Prostate gland (tissue), 2 donors: ENCODE data around the gene AADACL3. TPM values are rescaled to one million over a fixed set of nuclear protein-coding genes. Genes with fewer than 3 reads are reported as not detected.

Experiments used
- DNase-seq: peaks from one replicate; pipeline ENCODE4 v3.0.0-alpha.2; 2019; ENCODE audit warnings: low spot score
- H3K27ac ChIP-seq, 2 donors: fragments of 200-600 bp; sonication (generic); 2 replicates each; pipeline ENCODE4 v1.5.1; 2017 to 2019
- H3K27me3 ChIP-seq: fragments of 200-600 bp; sonication (generic); replicated peaks from 2 replicates; pipeline ENCODE4 v1.5.1; 2019; ENCODE audit not compliant: insufficient read depth
- H3K36me3 ChIP-seq, 2 donors: fragments of 200-600 bp; sonication (generic); 1 replicate in 1 of 2; 2 replicates in 1 of 2; pipeline versions ENCODE4 v1.5.1 to v1.8.1; 2017 to 2019
- H3K4me1 ChIP-seq: fragments of 200-600 bp; sonication (generic); replicated peaks from 2 replicates; pipeline ENCODE4 v1.5.1; 2019
- H3K4me3 ChIP-seq, 2 donors: fragments of 200-600 bp; sonication (generic); 2 replicates each; pipeline ENCODE4 v1.5.1; 2017 to 2019
- H3K9me3 ChIP-seq: fragments of 200-600 bp; sonication (generic); 2 replicates; pipeline ENCODE4 v1.5.1; 2017
- POLR2A ChIP-seq: fragments of 450-650 bp; IDR thresholded peaks from one replicate; pipeline ENCODE4 v1.6.1; 2016; ENCODE audit warnings: antibody characterized with exemption, mild to moderate bottlenecking
- POLR2AphosphoS5 ChIP-seq: sonication (generic); formaldehyde crosslinking; IDR thresholded peaks from one replicate; pipeline ENCODE4 v1.6.1; 2017; ENCODE audit warnings: antibody characterized with exemption
- WGBS: methylation state at CpG from one replicate; pipeline ENCODE4 v1.1.5; 2018; 5-methylcytosine and 5-hydroxymethylcytosine counted together
- intact Hi-C: fragments of 100-400 bp; cut with DNase I; formaldehyde crosslinking; loops from one replicate; pipeline ENCODE4 v1.14.2; 2022
- total RNA-seq, 2 donors: library from RNA; depleted of rRNA; stranded (reverse); fragments of >200 nt; gene quantifications; one replicate each; pipeline ENCODE4 v1.1.0, GENCODE V29; 2016
- TF ChIP-seq, protein P1 (sequence below), 4 experiments: fragments of 200-600 bp in 2 of 4; fragments of 450-650 bp in 2 of 4; sonication (generic) in 2 of 4; IDR thresholded peaks; 1 replicate in 3 of 4; 2 replicates in 1 of 4; pipeline ENCODE4 v1.5.1; 2016 to 2019; ENCODE audit warnings: antibody characterized with exemption in 4 of 4, mild to moderate bottlenecking in 2 of 4, moderate library complexity in 2 of 4

AADACL3 gene
- total RNA-seq, 2 donors from 2014 or later, result not detected

DNA sequence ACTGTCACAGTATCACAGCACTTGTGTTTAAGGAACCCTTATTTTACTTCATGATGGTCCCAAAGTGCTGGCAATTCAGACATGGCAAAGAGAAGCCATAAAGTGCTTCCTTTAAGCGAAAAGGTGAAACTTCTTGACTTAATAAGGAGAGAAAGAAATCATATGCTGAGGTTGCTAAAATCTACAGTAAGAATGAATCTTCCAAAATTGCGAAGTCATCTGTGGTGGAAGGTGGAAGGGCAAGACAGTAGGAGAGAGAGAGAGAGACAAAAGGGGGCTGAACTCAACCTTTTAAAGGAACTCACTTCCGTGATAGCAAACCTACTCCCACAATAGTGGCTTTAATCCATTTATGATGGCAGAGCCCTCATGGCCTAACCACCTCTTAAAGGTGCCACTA lies 19.3 kb upstream of the AADACL3 start:
- Histone ChIP-seq H3K27me3 (peaks cover 2% of the 10 kb centered on the region), H3K27ac (no peak overlapping the region), H3K4me1 (no peaks in the 10 kb centered on the region), H3K36me3 (no peaks in the 10 kb centered on the region), H3K4me3 (no peak overlapping the region), H3K9me3 (no peaks in the 10 kb centered on the region)
- TF ChIP-seq, protein P1, sequence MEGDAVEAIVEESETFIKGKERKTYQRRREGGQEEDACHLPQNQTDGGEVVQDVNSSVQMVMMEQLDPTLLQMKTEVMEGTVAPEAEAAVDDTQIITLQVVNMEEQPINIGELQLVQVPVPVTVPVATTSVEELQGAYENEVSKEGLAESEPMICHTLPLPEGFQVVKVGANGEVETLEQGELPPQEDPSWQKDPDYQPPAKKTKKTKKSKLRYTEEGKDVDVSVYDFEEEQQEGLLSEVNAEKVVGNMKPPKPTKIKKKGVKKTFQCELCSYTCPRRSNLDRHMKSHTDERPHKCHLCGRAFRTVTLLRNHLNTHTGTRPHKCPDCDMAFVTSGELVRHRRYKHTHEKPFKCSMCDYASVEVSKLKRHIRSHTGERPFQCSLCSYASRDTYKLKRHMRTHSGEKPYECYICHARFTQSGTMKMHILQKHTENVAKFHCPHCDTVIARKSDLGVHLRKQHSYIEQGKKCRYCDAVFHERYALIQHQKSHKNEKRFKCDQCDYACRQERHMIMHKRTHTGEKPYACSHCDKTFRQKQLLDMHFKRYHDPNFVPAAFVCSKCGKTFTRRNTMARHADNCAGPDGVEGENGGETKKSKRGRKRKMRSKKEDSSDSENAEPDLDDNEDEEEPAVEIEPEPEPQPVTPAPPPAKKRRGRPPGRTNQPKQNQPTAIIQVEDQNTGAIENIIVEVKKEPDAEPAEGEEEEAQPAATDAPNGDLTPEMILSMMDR (IDR thresholded peaks at IDR 0.05), result no peak
- TF ChIP-seq POLR2A (no peak), POLR2AphosphoS5 (no peak)
- intact Hi-C loops, result no loop called here
- 85% methylated on average over 3 of the region's 3 CpGs for WGBS
- no peak for DNase-seq

DNA sequence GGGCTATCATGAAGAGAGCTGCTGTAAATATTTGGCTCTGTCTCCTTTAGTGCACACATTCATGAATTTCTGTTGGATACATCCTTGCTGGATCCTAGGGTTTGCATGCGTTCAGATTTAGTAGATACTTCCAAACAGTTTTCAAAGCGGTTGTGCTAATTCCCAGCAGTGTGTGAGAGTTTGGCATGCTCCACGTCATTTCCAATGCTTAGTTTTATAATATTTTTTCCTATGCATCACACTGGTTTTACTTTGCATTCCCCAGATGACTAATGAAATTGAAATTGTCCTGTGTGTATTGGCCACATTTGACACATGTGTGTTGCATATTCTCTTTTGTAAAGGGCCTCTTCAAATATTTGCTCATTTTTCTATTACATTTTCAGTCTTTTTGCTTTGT lies 18.5 kb upstream of the AADACL3 start:
- no peaks in the 10 kb centered on the region for H3K4me1 ChIP-seq
- 89% methylated on average over 3 of the region's 3 CpGs for WGBS
- TF ChIP-seq, protein P1 (IDR thresholded peaks at IDR 0.05), result no peak
- no peak for TF ChIP-seq POLR2AphosphoS5
- no peak for TF ChIP-seq POLR2A
- no peaks in the 10 kb centered on the region for H3K36me3 ChIP-seq
- H3K27ac ChIP-seq, result no peak overlapping the region
- H3K27me3 ChIP-seq, result peaks cover 2% of the 10 kb centered on the region
- intact Hi-C loops, result no loop called here
- no peaks in the 10 kb centered on the region for H3K9me3 ChIP-seq
- H3K4me3 ChIP-seq, result no peak overlapping the region
- no peak for DNase-seq

DNA sequence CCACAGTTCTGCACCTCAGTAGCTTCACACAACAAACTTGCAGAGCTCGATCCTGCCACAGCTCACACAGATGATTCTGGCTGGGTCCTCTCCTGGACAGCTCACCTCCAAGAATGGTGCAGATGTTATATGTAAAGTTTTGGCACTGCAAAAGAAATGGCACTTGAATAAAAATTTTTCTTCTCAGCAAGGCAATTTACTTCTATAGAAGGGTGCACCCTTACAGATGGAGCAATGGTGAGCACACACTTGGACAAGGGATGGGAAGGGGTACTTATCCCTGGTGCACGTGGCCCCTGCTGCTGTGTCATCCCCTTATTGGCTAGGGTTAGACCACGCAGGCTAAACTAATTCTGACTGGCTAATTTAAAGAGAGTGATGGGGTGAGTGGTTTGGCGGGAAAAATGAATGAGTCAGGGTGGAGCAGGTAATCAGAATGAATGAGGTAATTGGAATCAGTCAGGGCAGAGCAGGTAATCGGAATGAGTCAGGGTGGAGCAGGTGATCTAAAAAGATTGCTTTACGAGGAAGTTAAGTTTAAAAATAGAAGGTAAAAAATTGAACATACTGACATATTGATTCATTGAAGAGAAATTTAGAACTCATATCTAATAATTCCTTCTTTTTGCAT lies 12.0 kb upstream of the AADACL3 start:
- intact Hi-C loops, result no loop called here
- Histone ChIP-seq H3K27ac (no peak overlapping the region), H3K9me3 (no peaks in the 10 kb centered on the region), H3K36me3 (no peaks in the 10 kb centered on the region), H3K4me1 (no peaks in the 10 kb centered on the region), H3K27me3 (no peaks in the 10 kb centered on the region), H3K4me3 (no peak overlapping the region)
- DNase-seq, result no peak
- TF ChIP-seq POLR2A (no peak), POLR2AphosphoS5 (no peak)
- TF ChIP-seq, protein P1 (IDR thresholded peaks at IDR 0.05), result no peak
- 89% methylated on average over 6 of the region's 6 CpGs for WGBS

DNA sequence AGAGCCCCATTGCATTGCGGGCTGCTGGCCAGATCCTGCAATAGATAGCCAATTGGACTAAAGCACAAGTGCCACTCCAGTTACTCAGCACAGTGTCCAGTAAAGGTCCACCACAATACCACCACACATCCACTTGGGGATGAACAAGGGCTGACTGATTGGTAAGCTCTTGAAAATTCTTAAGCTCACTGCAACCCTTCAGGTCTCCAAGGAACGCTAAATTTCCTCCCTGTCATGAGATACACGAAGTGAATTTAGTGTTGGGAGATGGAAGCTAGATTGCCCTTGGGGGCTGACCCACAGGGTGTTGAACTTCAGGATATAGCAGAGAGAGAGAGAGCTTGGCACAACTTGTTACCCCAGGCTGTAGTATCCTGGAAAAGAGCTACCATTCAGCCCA lies 9.8 kb upstream of the AADACL3 start:
- TF ChIP-seq POLR2AphosphoS5 (no peak), POLR2A (no peak)
- TF ChIP-seq, protein P1 (IDR thresholded peaks at IDR 0.05), result no peak
- no peak for DNase-seq
- Histone ChIP-seq H3K4me3 (no peak overlapping the region), H3K9me3 (no peaks in the 10 kb centered on the region), H3K27me3 (no peaks in the 10 kb centered on the region), H3K36me3 (no peaks in the 10 kb centered on the region), H3K4me1 (no peaks in the 10 kb centered on the region), H3K27ac (no peak overlapping the region)
- intact Hi-C loops, result no loop called here
- WGBS, result 89% methylated on average over 3 of the region's 3 CpGs

DNA sequence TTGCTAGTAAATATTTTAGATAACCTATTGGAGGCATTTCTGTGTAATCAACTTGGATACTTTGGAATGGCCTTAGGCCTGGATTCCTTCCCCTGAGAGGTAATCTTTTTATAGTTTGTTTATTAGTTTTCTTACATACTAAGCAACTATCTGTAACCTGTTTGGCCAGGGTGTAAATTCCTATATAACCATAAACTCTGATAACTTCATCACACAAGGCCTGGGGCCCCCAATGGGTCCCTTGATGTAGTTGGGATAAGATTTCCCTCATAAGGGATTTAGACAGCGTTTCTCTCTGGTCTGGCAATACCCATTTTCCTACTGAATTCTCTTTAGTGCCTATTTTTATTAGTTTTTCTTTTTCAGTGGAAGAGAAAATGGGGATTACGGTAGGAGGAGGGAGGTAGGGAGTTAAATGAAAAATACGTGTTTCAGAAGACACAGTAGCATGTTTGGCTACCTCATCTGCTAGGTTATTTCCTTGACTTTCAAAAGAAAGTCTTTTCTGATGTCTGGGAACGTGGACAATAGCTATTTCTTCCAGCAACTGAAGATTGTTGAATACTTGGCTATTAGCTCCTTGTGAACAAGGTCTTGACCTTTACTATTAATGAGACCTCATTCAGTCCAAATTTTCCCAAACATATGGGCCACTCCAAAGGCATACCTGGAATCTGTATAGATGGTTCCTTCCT lies 7.4 kb upstream of the AADACL3 start:
- Histone ChIP-seq H3K4me1 (no peaks in the 10 kb centered on the region), H3K27me3 (no peaks in the 10 kb centered on the region), H3K27ac (no peak overlapping the region), H3K36me3 (no peaks in the 10 kb centered on the region), H3K4me3 (no peak overlapping the region), H3K9me3 (no peaks in the 10 kb centered on the region)
- WGBS, result 63% methylated on average over 4 of the region's 4 CpGs
- intact Hi-C loops, result no loop called here
- no peak for DNase-seq
- TF ChIP-seq POLR2A (no peak), POLR2AphosphoS5 (no peak)
- TF ChIP-seq, protein P1 (IDR thresholded peaks at IDR 0.05), result no peak
